A549 (cell line): ENCODE data around the gene FLYWCH1.

Experiments used
- CBX2 ChIP-seq: fragments of 200-600 bp; sonication (generic); IDR thresholded peaks from 2 replicates; pipeline ENCODE4 v1.6.1; 2016; ENCODE audit warnings: low read depth, mild to moderate bottlenecking, borderline replicate concordance
- CEBPB ChIP-seq, 2 experiments: fragments of >200 bp in 1 of 2; sonication (Bioruptor Twin) in 1 of 2; formaldehyde crosslinking in 1 of 2; IDR thresholded peaks; 2 replicates each; pipeline ENCODE4 v1.6.1; 2012 to 2016
- CTCF ChIP-seq: fragments of >200 bp; sonication (Bioruptor Twin); formaldehyde crosslinking; IDR thresholded peaks from 3 replicates; pipeline ENCODE4 v1.5.1; 2016
- EHF ChIP-seq: fragments of 250-450 bp; sonication (Bioruptor Pico); IDR thresholded peaks from 2 replicates; pipeline ENCODE4 v1.5.0; 2020; ENCODE audit warnings: mild to moderate bottlenecking
- ESRRA ChIP-seq: fragments of 150-350 bp; IDR thresholded peaks from 2 replicates; pipeline ENCODE4 v1.6.1; 2014; ENCODE audit warnings: mild to moderate bottlenecking, low read length, borderline replicate concordance
- FOSL2 ChIP-seq, 2 experiments: fragments of 450-650 bp in 1 of 2; fragments of >200 bp in 1 of 2; sonication (Bioruptor Twin) in 1 of 2; formaldehyde crosslinking; IDR thresholded peaks; 2 replicates each; pipeline versions ENCODE4 v1.5.0 to v1.6.1; 2016 to 2020; ENCODE audit warnings: mild to moderate bottlenecking in 1 of 2, moderate library complexity in 1 of 2
- GATA3 ChIP-seq: IDR thresholded peaks from 2 replicates; pipeline ENCODE4 v1.6.1; 2012; ENCODE audit warnings: borderline replicate concordance
- MAZ ChIP-seq: fragments of 150-350 bp; IDR thresholded peaks from 2 replicates; pipeline ENCODE4 v1.6.1; 2014; ENCODE audit warnings: antibody characterized with exemption, low read depth, low read length, borderline replicate concordance
- POLR2A ChIP-seq: IDR thresholded peaks from 2 replicates; pipeline ENCODE4 v1.6.1; 2012; ENCODE audit warnings: mild to moderate bottlenecking, low read length
- POLR2AphosphoS2 ChIP-seq: conservative IDR thresholded peaks from 2 replicates; pipeline ENCODE4 v1.6.1; 2012; ENCODE audit warnings: low read length, improper control_type of control experiment, inconsistent platforms
- RCOR1 ChIP-seq: fragments of 150-350 bp; IDR thresholded peaks from 2 replicates; pipeline ENCODE4 v1.6.1; 2014; ENCODE audit warnings: antibody characterized with exemption, low read length, low read depth
- REST ChIP-seq: fragments of 200-600 bp; sonication (generic); IDR thresholded peaks from 2 replicates; pipeline ENCODE4 v1.6.1; 2016; ENCODE audit warnings: antibody characterized with exemption, mild to moderate bottlenecking, moderate library complexity
- USF2 ChIP-seq: fragments of 450-650 bp; IDR thresholded peaks from 2 replicates; pipeline ENCODE4 v1.6.1; 2014; ENCODE audit warnings: antibody characterized with exemption
- ZFP36 ChIP-seq: fragments of 450-650 bp; IDR thresholded peaks from 2 replicates; pipeline ENCODE4 v1.6.1; 2014; ENCODE audit warnings: borderline replicate concordance; ENCODE audit not compliant: partially characterized antibody

- TF ChIP-seq RCOR1: no peak
- no peak for TF ChIP-seq CTCF
- no peak for TF ChIP-seq MAZ
- no peak for TF ChIP-seq FOSL2 (IDR thresholded peaks at IDR 0.05)
- TF ChIP-seq FOSL2 (CRISPR knock-in tag; IDR thresholded peaks at IDR 0.05): no peak
- TF ChIP-seq REST: no peak
- no peak for TF ChIP-seq EHF
- peak; percentile 92 for TF ChIP-seq POLR2A
- no peak for TF ChIP-seq ESRRA
- peak; percentile 96 for TF ChIP-seq ZFP36
- no peak for TF ChIP-seq POLR2AphosphoS2
- no peak for TF ChIP-seq CBX2
- peak; percentile 18; the same call in 1 of the 2 replicates for TF ChIP-seq GATA3
- no peak for TF ChIP-seq USF2
- TF ChIP-seq CEBPB (IDR thresholded peaks at IDR 0.05): no peak
Observed at GRCh38 chr16:2980227-2981176, 68.8 kb downstream of the FLYWCH1 start, which contains the start of gene PKMYT1.
